Testis (tissue), 2 donors: ENCODE results near the gene MID1.

Experiments
- POLR2A ChIP-seq: fragments of 450-650 bp; IDR thresholded peaks from one replicate; pipeline ENCODE4 v1.6.1; 2017; ENCODE audit warnings: antibody characterized with exemption, mild to moderate bottlenecking, moderate library complexity
- TF ChIP-seq, protein P1 (sequence below), 3 experiments: fragments of 450-650 bp in 2 of 3; fragments of 200-600 bp in 1 of 3; sonication (generic) in 1 of 3; IDR thresholded peaks; one replicate each; pipeline ENCODE4 v1.5.1; 2016 to 2019; ENCODE audit warnings: antibody characterized with exemption in 3 of 3, mild to moderate bottlenecking in 2 of 3, moderate library complexity in 1 of 3

DNA sequence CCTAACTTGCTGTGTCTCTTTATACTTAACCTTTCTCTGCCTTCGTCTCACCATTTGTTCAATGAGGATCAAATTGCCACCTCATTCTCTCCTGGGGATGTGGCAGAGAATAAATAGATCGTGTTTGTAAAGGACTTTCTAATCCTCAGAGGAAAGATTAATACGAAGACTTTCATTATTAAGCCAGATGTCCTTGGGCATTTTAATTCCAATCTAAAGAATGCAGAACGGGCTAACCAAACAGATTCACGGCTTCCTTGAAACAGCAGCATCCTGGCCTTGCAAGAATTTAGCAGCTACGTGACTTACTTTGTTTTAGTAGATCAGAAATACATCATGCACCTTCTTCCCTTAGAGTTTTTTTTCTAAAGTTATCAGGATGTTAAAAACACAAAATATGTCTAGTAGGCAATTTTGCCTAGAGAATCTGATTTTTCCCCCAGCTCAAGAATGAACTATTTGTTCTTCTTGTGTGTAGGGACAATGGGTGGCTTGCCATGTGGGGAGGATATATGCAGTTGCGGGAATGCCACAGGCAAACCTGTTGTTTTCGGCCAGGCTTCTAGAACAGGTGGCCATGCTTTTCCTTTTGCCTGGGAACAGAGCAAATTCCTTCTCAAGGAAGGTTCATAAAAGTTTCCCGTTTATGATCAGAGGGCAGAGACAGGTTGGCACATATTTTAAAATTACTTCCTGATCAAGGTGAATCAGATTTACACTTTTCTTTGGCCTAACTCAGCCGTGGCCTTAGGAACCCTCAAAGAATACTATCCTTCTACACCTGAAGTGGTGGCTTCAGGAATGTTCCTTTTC is 3.0 kb downstream of the MID1 start:
- TF ChIP-seq, protein P1, sequence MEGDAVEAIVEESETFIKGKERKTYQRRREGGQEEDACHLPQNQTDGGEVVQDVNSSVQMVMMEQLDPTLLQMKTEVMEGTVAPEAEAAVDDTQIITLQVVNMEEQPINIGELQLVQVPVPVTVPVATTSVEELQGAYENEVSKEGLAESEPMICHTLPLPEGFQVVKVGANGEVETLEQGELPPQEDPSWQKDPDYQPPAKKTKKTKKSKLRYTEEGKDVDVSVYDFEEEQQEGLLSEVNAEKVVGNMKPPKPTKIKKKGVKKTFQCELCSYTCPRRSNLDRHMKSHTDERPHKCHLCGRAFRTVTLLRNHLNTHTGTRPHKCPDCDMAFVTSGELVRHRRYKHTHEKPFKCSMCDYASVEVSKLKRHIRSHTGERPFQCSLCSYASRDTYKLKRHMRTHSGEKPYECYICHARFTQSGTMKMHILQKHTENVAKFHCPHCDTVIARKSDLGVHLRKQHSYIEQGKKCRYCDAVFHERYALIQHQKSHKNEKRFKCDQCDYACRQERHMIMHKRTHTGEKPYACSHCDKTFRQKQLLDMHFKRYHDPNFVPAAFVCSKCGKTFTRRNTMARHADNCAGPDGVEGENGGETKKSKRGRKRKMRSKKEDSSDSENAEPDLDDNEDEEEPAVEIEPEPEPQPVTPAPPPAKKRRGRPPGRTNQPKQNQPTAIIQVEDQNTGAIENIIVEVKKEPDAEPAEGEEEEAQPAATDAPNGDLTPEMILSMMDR (IDR thresholded peaks at IDR 0.05) = no peak
- no peak for TF ChIP-seq POLR2A
